ENCODE results near the gene TMEFF1.

TMEFF1 gene

GRCh38 chr9:100472788-100473275, at the start of gene TMEFF1:
Gene TMEFF1, plus strand, starts transcription at chr9:100473149. Its CDS starts 396 bp downstream, at chr9:100473545.
- peak; percentile 76 for ATAC-seq
- no peak for TF ChIP-seq ZFP3 (CRISPR knock-in tag; IDR thresholded peaks at IDR 0.05)
- TF ChIP-seq CSRNP3 (CRISPR knock-in tag; IDR thresholded peaks at IDR 0.05) = no peak
- no peak for TF ChIP-seq ZC3H10 (CRISPR knock-in tag; IDR thresholded peaks at IDR 0.05)
- TF ChIP-seq BACH2 (CRISPR knock-in tag; IDR thresholded peaks at IDR 0.05; ENCODE audit: borderline replicate concordance) = no peak
- no peak for TF ChIP-seq OSR1 (CRISPR knock-in tag; IDR thresholded peaks at IDR 0.05)
- no peak for TF ChIP-seq ZFP30 (CRISPR knock-in tag; IDR thresholded peaks at IDR 0.05)
- no peak for TF ChIP-seq CREB5 (CRISPR knock-in tag; IDR thresholded peaks at IDR 0.05; ENCODE audit: low read depth)
- TF ChIP-seq PPARA (CRISPR knock-in tag; IDR thresholded peaks at IDR 0.05; ENCODE audit: borderline replicate concordance) = no peak
- TF ChIP-seq ZNF565 (CRISPR knock-in tag; conservative IDR thresholded peaks at IDR 0.05; ENCODE audit: low read depth) = no peak
- TF ChIP-seq RARB (CRISPR knock-in tag; IDR thresholded peaks at IDR 0.05) = no peak
- TF ChIP-seq CSDC2 (CRISPR knock-in tag; IDR thresholded peaks at IDR 0.05) = no peak
- no peak for TF ChIP-seq ISL1 (CRISPR knock-in tag; IDR thresholded peaks at IDR 0.05)
- TF ChIP-seq SNAI2 (CRISPR knock-in tag; IDR thresholded peaks at IDR 0.05) = no peak
- no peak for TF ChIP-seq PATZ1 (CRISPR knock-in tag; IDR thresholded peaks at IDR 0.05; ENCODE audit: borderline replicate concordance)
- no peak for TF ChIP-seq TSHZ2 (CRISPR knock-in tag; IDR thresholded peaks at IDR 0.05)
- no peak for TF ChIP-seq TCF4 (CRISPR knock-in tag; IDR thresholded peaks at IDR 0.05; ENCODE audit: borderline replicate concordance)
- TF ChIP-seq ARNTL (CRISPR knock-in tag; IDR thresholded peaks at IDR 0.05; ENCODE audit: borderline replicate concordance, low read depth) = no peak

- no peak for TF ChIP-seq PPARA (CRISPR knock-in tag; IDR thresholded peaks at IDR 0.05; ENCODE audit: borderline replicate concordance)
- no peak for TF ChIP-seq ZNF70 (CRISPR knock-in tag; IDR thresholded peaks at IDR 0.05)
- TF ChIP-seq POU6F1 (CRISPR knock-in tag; IDR thresholded peaks at IDR 0.05; ENCODE audit: borderline replicate concordance, low read depth) = no peak
- no peak for TF ChIP-seq SNAI2 (CRISPR knock-in tag; IDR thresholded peaks at IDR 0.05)
- TF ChIP-seq ESRRG (CRISPR knock-in tag; IDR thresholded peaks at IDR 0.05) = no peak
- TF ChIP-seq ZC3H10 (CRISPR knock-in tag; IDR thresholded peaks at IDR 0.05) = no peak
- TF ChIP-seq ZFP3 (CRISPR knock-in tag; IDR thresholded peaks at IDR 0.05) = no peak
- TF ChIP-seq TOX (CRISPR knock-in tag; IDR thresholded peaks at IDR 0.05; ENCODE audit: borderline replicate concordance) = no peak
- TF ChIP-seq BACH2 (CRISPR knock-in tag; IDR thresholded peaks at IDR 0.05; ENCODE audit: borderline replicate concordance) = no peak
- TF ChIP-seq CSDC2 (CRISPR knock-in tag; IDR thresholded peaks at IDR 0.05) = no peak
- no peak for TF ChIP-seq GLIS3 (CRISPR knock-in tag; IDR thresholded peaks at IDR 0.05)
- no peak for TF ChIP-seq CSRNP3 (CRISPR knock-in tag; IDR thresholded peaks at IDR 0.05)
- no peak for TF ChIP-seq PATZ1 (CRISPR knock-in tag; IDR thresholded peaks at IDR 0.05; ENCODE audit: borderline replicate concordance)
- TF ChIP-seq ZFP30 (CRISPR knock-in tag; IDR thresholded peaks at IDR 0.05) = no peak
- no peak for TF ChIP-seq ZNF8 (CRISPR knock-in tag; IDR thresholded peaks at IDR 0.05)
- no peak for TF ChIP-seq RARB (CRISPR knock-in tag; IDR thresholded peaks at IDR 0.05)
- TF ChIP-seq ISL1 (CRISPR knock-in tag; IDR thresholded peaks at IDR 0.05) = no peak
- no peak for TF ChIP-seq ZNF565 (CRISPR knock-in tag; conservative IDR thresholded peaks at IDR 0.05; ENCODE audit: low read depth)
- TF ChIP-seq TCF4 (CRISPR knock-in tag; IDR thresholded peaks at IDR 0.05; ENCODE audit: borderline replicate concordance) = no peak
- no peak for ATAC-seq
These were observed 47.2 kb upstream of the TMEFF1 start for GRCh38 chr9:100425758-100426157.

Measured in SK-N-SH treated with all-trans-retinoic acid at 6 μM for 48 hours (cell line).